Epidermal melanocyte (primary cell): Measurements from ENCODE around the gene TWNK.
"Not testable (repeated sequence)": the region's sequence is repeated elsewhere in the genome, so short reads cannot be mapped to it uniquely, and the experiment has no call there.

Experiments
- DNase-seq: peaks from one replicate; pipeline ENCODE4 v3.0.0; 2011; ENCODE audit warnings: low spot score; ENCODE audit not compliant: insufficient read length

TWNK gene

DNA sequence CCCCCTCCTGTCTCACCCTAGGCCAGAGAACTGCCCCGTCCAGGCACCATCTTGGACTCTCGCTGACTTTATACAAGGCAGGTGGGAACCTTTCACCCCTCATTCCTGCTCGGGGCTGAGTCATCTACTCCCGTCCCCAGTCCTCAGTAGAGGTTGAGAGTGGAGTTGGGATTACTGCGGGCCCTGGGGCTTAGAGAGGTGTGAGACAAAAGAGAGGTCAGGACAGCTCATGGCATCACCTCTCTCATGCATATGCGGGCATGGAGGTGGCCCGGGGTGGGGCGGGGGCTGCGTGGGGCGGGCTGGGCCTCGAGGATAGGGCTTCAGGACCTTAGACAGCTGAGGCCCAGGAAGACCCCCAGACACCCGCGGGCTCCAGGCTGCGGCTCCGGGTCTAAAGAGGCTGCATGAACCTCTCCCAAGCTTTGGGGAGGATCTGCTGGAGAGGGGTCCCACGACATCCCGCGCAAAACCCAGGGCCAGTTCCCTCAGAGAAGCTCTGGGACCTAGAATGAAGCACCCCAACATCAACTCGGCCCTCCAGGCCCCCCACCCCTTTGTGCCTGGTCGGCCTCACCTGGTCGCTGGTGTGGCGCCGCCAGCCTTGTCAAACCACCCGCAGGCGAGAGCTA is 43.3 kb downstream of the TWNK start:
- no peak for DNase-seq

DNA sequence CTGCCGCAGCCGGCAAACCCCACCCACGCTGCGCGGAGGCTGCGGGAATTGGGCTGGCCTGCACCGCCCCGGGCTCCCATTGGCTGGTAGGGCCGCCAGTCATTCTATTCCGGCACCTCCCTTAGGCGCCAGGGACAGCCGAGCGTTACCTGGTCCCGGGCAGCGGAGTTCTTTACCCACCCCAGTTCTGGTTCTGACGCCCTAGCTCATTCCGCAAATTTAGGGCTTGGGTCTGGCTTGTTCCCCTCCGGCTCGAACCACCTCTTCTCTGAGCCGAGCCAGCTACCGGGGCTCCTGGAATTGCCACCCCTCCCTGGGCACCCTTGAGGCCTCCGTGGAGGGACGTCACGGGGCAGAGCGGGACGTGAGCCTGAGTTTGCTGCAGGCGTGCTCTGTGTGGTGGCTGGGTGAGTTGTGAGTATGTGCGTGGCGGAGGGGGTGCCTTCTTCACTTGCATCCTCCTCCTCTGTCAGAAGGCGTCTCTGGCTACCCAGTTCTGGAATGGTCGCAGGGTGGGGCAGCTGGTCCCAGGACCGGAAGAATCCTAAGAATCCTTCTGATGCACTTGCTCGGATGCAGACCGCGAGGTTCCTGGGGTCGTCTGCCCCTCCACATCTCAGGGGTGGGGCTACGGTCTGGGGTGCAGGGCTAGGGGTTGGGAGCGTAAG is 43.9 kb downstream of the TWNK start, which contains the start of the genes PDZD7 and SFXN3:
PDZD7 (minus strand) TSS at position 2 of the 668 bp plus-strand sequence. CDS start 910 bp downstream, outside the sequence.
SFXN3 (plus strand) TSS at position 107 of the 668 bp plus-strand sequence. CDS start 3,461 bp downstream, outside the sequence.
- peak; percentile 96 for DNase-seq

DNA sequence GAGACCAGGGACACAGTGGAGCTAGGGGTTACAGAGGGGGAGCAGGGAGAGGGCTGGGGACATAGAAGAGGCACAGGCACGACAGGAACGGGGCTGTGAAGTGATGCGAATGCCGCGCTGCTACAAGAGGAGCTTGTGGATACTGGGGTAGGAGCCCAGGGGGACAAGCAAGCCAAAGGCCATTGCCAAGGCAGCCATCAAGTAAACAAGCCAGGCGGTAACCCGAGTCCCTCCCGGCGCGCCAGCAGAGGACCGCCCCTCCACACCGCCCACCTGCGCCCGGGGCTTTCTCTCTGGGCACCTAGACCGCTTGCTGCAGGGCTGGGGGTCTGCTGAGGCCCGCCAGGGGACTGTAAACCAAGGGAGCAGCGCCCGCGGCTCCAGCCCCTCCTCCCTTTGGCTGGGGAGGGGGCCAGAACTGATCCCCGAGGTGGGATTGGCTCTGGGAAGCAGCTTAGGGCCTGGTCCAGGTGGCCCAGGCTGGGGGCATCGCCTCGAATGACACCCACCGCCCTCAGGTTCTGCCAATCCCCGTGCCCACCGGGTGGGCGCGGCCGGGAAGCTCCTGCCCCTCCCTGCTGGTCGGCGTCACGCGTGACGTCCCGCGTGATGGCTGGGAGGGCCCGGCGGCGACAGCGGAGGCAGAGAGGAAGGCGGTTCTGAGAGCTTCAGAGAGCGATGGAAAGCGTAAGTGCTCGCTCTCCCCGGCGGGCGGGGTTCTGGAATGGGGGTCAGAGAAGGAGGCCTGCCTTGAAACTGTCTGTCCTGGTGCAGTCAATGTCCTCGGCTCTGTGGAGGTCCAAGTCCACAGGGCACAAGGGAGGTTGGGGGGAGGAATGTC is 44.7 kb downstream of the TWNK start:
- DNase-seq, result peak; percentile 65

DNA sequence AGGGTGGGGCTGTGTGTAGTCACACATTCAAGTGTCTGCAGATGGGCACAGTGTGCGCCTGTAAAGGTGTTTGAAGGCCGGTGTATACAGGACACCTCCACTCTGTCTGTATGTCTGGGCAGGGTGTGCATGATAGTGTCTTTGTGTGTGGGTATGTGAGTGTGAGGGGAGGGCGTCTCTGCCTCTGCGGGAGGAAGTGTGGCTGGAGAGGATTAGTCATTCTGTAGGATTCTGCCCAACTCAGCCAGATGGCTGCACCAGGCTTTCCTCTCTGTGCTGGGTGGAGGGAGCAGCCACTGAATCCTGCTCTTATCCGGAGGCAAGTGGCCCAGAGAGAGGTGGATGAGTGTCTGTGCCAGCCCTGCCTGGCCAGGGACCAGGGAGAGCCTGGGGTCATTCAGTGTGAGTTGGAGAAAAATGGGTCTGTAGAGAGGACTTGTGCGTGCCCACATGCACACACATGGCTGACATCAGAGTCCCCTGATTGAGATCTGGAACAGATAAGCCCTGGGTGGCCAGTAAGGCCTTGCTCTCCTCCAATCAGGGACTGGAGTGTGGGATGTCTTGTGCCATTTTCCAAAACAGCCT is 45.4 kb downstream of the TWNK start:
- DNase-seq, result peak; percentile 72

DNA sequence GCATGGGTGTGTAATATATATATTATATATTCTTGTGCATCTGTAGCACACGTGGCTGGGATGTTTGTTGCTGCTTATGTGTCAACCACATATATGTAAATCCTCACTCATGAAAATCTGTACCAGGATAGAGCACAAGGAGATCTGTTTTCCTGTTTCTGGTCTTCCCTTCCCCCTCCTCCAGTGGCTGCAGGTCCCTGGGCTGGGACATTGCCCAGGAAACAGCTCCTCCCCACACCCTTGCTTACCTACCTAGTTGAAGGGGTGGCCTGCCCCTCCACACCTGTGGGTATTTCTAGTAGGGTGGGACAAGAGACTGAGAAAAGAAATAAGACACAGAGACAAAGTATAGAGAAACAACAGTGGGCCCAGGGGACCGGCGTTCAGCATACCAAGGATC is 45.9 kb downstream of the TWNK start:
- no peak for DNase-seq

DNA sequence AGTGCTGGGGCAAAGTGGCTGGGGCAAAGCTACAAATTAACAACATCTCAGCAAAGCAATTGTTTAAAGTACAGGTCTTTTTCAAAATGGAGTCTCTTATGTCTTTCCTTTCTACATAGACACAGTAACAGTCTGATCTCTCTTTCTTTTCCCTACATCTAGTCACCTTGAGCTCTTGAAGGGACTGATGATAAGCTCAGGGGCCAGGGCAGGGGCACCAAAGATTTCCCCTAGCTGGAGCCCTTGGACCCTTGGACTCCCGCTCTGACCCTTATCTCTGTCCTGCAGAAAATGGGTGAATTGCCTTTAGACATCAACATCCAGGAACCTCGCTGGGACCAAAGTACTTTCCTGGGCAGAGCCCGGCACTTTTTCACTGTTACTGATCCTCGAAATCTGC is 47.1 kb downstream of the TWNK start:
- not testable (repeated sequence) for DNase-seq

DNA sequence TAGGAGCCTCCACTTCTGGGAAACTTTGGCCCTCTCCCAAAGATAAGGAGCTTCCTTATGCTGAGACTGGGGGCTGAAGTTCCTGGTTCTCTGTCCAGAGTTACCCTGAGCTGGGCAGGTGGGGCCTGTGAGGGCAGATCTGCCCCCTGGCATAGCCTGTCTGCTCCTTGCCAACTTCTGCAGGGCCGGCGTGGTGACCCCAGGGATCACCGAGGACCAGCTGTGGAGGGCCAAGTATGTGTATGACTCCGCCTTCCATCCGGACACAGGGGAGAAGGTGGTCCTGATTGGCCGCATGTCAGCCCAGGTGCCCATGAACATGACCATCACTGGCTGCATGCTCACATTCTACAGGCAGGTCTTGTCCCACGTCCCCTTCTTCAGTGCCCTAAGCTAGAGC is 48.0 kb downstream of the TWNK start:
- DNase-seq, result no peak

DNA sequence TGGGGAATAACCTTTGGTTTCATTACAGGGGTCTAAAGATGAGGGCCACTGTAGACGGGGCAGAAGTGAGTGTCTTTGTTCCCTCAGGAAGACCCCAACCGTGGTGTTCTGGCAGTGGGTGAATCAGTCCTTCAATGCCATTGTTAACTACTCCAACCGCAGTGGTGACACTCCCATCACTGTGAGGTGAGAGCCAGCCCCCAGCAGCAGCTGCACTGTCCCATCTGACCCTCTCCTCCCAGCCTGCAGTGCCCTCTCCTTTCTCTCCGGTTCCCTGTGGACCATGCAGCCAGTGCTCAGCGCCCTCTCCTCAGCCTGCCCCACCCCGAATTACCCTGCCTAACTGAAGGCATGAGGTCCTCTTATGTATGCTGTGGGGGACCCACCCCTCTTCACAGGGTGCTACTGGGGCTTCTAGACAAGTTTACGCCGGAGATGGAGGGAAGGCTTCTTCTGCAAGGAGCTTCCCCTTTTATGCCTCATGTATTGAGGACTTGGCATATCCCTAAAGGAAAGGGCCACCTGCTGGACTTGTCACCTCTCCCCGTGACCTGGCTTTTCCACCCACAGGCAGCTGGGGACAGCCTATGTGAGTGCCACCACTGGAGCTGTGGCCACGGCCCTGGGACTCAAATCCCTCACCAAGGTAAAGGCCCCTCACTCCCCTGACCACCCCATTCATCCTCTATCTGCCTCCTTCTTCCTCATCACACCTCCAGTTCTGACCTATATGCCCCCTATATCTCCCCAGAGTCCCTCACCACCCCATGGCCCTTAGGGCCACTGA is 48.8 kb downstream of the TWNK start:
- DNase-seq, result no peak

DNA sequence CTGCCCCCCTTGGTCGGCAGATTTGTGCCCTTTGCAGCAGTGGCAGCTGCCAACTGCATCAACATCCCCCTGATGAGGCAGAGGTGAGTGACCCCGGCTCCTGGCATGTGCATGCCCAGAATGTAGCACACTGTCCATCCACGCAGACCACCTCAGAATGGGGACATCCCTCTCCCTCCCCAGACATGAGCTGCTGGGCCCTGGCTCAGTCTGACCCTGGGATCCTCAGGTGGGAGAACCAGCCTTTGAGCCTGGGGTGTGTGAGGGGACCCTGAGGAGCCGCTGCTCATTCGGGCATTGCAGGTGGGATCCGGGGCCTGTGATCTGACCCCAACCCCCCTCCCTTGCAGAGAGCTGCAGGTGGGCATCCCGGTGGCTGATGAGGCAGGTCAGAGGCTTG is 49.4 kb downstream of the TWNK start:
- no peak for DNase-seq

DNA sequence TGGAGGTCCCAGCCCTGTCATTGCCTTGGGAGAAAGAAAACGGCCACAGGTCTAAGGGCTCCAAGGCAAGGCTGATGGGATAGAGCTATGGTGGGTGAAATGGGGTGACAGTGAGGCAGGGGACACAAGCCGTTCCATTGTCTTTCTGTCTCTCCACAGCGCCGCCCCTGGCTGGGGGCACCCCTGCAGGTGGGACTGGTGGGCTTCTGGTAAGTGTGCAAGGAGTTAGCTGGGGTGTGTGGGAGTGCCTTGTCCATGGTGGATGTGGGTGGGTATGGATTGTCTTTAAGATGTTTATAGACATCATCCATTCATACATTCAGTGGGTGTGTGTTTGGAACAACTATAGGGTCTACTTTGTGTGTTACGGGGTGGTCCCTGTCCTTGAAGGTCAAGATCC is 51.1 kb downstream of the TWNK start:
- no peak for DNase-seq

DNA sequence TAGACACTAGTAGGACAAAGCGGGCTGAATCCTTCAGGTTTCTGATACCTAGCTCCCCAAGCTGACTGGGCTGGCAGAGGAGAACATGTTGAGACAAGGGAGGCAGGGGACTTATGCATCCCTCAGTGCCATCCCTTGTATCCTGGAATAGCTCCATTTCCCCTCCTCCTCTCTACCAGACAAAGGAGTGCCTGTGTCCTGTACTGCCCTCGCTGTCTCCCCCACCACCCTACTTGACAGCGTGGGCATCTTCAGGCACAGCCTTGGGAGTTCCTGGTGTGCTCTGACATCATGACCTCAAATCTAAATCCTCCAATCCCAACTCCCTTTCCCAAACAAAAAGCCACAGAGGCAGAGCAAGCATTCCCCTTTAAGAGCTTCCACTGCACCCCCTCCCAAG is 52.7 kb downstream of the TWNK start:
- peak; percentile 74 for DNase-seq

DNA sequence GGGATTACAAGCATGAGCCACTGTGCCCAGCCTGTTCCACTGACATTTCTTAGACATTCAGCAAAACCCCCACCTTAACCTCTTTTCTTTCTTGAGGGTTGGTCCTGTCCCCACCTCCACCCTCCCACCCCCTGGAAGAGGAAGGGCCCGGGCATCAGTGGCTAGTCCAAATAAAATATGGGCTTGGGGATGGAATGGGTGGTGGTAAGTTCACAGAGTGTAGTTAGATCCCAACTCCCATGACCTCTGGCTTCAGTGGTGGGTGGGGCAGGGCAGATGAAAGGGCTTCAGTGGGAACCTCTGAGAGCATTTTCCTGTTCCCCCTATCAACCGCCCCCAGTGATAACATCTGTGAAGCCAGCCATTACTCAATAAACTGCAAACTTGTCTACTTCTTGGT is 53.5 kb downstream of the TWNK start:
- DNase-seq, result no peak

DNA sequence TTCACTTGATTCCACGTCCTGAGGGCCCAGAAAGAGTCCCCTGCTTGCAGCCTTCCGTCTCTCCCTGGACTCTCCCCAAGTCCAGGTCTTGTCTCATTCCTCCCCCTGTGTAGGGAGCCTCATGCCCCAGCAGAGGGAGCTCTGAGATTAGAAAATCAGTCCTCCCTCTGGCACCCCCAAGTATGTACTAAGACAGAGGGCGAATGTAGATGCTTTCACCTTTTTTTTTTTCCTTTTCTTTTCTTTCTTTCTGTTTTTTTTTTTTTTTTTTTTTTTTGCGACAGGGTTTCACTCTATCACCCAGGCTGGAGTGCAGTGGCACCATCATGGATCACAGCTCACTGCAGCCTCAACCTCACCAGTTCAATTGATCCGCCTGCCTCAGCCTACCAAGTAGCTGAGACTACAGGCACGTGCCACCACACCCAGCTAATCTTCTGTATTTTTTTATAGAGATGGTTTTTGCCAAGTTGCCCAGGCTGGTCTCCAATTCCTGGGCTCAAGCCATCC is 54.0 kb downstream of the TWNK start:
- peak; percentile 80 for DNase-seq

DNA sequence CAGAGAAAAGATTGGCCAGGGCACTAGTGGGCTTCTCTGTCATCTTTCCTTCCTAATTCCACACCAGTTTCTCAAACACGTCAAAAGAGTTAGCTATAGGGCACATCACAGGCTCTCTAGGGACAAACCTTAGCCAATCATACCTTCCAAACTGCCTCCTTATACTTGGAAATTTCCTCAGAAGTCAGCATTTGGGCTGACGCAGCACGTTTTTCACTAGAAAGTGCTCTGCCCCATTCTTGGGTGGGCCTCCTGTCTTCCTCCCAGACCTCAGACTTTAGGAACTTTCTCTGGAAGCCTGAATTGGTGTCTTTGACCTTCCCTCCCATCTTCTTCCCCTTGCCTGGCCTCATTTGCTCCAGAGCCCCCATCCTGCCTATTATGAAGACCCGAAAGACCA is 54.8 kb downstream of the TWNK start:
- DNase-seq, result peak; percentile 3

DNA sequence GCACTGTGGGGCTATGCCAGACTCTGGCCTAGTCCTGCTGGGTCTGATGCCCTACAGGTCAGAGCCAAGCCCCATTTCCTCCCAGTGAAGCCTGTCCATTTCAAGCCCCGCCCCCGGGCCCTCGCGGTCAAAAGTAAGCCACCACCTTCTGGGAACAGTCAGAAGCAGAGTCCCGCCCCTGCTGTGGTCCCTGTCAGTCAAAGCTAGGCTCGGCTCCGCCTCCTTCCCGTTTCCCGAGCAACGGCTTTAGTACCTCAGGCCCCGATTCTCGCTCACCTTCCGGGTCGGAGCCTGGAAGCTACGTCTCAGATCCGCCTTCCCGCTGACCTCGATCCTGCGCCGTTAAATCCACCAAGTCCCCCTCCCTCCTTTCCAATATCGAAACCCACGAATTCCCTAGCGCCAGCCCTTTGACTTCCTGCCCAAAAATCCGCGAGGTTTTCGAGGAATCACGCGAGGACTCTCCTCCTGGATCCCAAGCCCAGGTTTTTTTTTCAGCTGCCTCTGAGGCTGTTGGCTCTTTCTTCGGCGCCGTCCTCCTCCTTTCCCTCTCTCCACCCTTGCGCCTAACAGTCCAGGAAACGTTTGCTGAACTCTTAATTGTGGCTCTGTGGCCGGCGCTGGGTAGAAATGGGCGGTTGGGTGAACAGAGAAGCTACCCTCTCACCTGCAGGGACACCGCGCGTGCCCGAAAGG is 55.5 kb downstream of the TWNK start:
- peak; percentile 95 for DNase-seq

DNA sequence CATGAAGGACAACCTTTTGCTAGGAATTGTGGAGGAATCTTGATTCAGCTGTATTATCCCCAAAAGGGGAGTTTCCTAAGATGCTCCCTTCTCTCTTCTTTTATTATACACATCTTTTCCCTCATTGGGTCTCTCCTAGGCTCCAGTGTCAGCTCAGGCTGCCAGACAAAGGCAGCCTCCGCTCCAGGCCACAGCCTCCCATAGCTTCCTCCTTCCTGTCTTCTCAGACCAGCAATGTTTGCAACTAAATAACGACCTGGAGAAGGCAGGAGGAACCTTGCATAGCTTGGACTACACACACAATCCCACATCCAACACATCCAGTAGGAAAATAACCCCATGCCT is 56.0 kb downstream of the TWNK start:
- DNase-seq, result peak; percentile 27
